NCI-H2227 (cell line): ENCODE results near the gene MIR17HG.
"Not testable (repeated sequence)": the region's sequence is repeated elsewhere in the genome, so short reads cannot be mapped to it uniquely, and the experiment has no call there.

ENCODE experiments used
- DNase-seq: peaks from one replicate; lab custom pipeline; 2025; ENCODE audit not compliant: unreplicated experiment; lab: John Stamatoyannopoulos, UW

MIR17HG gene

DNA sequence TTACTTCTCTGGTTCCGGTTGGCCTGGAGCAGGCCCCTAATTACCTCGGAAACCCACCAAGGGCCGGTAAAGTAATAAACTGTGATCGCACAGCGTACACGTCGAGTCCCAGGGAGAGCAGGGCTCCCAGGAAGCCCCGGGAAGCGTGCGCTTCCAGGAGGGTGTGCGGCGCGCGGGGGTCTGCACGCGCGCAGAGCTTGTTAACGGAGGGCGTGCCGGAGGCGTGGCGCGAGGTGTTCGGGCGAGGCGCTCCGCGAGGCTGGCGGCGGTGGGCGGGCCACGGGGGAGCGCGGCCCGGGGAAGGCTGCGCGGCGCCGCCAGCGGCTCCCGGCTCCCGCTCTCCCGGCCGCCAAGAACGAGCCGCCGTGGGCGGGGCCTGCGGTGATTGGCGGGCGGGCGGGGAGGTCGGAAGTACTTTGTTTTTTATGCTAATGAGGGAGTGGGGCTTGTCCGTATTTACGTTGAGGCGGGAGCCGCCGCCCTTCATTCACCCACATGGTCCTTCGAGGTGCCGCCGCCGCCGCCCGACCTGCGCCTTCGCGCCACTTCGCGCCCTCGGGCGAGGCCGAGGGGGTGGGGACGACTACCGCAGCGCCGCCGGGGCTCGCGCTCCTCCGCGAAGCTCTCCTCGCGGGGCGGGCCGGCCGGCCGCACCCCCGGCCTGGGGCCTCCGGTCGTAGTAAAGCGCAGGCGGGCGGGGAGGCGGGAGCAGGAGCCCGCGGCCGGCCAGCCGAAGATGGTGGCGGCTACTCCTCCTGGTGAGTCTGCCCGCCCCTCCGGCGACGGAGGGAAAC, at the start of gene MIR17HG:
MIR17HG (plus strand) TSS at position 486 of the 794 bp plus-strand sequence.
- DNase-seq, result peak; percentile 93

- DNase-seq, result no peak
These were observed 49.4 kb upstream of the MIR17HG start for GRCh38 chr13:91298060-91298459.

- DNase-seq, result no peak
These were observed 45.4 kb upstream of the MIR17HG start for GRCh38 chr13:91302111-91302510.

DNA sequence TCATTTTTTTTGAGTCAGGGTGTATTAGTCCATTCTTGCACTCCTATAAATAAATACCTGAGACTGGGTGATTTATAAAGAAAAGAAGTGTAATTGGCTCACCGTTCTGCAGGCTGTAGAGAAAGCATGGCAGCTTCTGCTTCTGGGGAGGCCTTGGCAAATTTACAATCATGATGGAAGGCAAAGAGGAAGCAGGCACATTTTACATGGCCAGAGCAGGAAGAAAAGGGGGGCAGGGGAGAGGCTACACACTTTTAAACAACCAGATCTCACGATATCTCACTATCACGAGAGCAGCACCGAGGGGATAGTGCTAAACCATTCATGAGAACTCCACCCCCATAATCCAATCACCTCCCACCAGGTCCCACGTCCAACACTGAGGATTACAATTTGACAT, 44.5 kb upstream of the MIR17HG start:
- DNase-seq, result no peak

DNA sequence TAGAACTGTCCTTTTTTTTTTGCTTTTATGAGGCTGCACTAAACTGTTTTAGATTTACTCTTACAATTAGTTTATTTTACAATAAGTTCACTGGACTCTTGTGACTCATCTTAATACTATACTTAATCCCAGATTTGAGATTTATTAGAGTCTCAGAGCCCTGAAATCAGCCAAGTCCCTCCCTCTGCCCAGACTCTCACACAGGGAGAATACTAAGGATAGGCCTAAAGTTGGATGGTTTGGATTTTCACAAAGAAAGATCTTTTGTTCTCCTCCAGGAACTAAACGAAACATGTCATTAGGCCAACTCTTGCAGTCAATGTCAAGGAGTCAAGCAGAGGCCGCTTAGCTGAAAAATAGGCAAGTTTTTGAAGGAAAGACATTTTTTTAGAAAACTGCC, 42.7 kb upstream of the MIR17HG start:
- peak; percentile 0 for DNase-seq

DNA sequence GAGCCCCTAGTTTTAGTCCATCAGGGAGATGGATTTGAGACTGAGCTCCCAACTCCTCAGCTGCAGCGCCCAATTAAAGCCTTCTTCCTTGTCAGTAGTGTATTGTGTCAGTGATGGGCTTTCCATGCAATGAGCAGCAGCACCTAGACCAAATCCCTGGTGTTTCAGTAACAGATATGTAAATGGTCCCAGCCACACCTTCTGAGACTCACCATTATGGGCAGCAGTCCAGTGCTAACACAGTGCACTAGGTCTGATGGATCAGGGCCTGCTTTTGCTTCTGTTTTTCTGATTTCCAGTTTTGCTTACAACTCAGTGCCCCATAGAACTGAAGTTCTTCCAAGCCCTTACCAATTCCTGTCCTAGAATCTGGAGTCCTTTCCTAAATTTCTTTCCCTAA, 41.8 kb upstream of the MIR17HG start:
- DNase-seq, result no peak

GRCh38 chr13:91307887-91308286, 39.6 kb upstream of the MIR17HG start:
- DNase-seq, result no peak

GRCh38 chr13:91308299-91308698, 39.2 kb upstream of the MIR17HG start:
- no peak for DNase-seq

- no peak for DNase-seq
These were observed 36.0 kb upstream of the MIR17HG start for GRCh38 chr13:91311491-91311890.

DNA sequence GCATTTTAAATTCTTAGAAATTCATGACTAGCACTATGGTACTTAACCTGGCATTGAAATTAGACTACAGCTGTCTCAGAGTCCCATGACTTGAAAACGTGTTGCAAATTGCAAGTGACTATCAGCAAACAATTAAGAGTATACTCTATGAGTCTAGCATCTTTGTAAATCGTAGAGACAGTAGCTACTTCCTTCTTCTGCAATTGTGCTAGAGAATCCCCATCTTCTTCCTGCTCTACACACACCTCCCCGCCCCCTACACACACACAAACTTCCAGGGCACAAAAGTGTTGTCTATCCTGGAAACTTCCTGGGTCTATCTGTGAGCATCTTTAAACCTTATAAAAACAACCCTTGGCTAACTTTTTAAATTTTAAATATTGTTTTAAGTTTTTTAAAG, 35.2 kb upstream of the MIR17HG start:
- DNase-seq, result no peak

DNA sequence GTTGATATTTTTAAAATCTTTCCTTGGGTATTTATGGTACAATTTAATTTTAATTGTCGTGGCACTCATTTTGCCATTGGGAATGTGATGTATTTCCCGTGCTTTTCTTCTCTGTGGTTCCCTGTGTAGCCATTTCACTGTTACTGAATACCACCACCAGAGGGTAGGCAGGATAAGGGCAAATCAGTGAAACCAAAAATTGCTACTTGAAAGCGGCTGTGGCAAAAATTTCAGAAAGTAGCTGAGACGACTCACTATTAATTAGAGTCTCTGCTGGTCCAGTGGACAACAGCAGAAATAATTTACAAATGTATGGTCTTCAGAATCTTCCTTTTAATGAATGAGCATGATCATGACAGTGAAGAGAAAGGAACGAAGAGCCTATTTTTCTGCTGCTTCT, 34.4 kb upstream of the MIR17HG start:
- DNase-seq, result peak; percentile 30

DNA sequence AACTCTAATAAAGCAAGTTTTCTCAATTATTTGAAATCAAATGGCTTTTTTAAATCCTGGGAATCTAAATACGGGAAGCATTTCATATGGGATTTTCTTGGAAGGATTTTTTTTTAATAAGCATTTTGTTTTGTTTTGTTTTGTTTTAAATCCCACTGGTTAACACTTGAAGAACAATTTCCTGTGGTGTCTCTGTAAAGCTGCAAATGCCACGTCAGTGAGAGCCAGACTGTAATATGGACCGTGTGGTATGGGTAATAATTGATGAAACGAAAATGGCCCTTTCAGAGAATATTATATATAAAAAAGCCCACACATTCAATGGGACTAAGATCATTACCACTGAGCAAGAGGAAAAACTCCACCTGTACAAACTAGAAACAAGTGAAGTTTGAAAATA, 33.9 kb upstream of the MIR17HG start:
- DNase-seq, result no peak

DNA sequence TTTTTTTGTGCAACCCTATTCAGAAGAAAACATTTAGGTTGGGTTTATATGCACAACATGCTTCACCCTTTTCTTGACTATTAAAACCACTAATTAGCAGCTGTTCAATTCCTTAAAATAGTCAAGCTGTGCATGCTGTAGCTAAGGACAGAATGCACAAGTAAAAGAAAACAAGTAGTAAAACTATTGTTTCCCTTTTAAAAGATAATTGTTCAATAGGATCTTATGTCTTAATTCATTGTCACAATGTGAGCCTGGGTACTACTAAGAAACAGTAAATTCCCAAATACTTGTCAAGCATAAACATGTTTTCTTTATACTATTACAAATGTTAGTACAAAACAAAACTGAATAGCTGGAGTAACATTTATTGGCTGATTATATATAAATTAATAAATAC, 32.6 kb upstream of the MIR17HG start:
- DNase-seq, result no peak

DNA sequence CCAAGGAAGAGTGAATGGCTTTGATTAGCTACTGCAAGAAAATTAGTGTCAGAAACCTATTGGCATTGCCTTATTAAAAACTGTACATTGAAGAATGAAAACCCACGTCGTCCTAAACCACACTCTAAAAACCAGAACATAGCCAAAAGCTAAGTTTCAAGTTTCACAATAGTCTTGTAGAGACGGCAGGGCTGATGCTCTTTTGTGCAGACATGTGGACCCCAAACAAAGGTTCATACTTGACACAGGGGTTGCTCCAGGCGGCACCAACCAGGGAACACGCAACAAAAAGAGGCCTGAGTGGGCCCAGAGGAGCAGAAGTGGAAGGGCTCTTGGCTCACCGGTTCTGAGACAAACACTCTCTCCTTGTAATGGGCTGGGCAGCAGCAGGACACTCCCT, 28.6 kb upstream of the MIR17HG start:
- DNase-seq, result no peak

DNA sequence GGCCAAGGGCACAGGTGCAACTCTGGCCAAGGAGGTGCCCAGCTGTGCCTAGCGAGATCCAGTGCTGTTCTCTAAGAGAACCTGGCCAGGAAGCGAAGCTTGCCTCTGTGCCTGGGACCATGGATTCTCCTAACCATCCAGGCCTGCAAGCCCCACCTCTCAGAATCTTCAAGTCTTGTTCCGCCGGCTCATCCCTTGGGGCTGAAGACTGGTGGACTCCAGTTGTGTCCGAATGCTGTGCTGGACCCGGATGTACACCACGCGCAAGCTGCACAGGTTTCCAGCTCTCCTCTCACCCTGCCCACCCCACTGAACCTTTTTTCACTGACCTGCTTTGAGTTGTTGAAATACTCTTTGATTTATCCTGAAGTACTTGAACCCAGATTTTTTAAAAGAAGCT, 27.5 kb upstream of the MIR17HG start:
- DNase-seq, result no peak

- not testable (repeated sequence) for DNase-seq
These were observed 26.5 kb upstream of the MIR17HG start for GRCh38 chr13:91320990-91321389.

- DNase-seq, result no peak
These were observed 24.1 kb upstream of the MIR17HG start for GRCh38 chr13:91323349-91323748.

DNA sequence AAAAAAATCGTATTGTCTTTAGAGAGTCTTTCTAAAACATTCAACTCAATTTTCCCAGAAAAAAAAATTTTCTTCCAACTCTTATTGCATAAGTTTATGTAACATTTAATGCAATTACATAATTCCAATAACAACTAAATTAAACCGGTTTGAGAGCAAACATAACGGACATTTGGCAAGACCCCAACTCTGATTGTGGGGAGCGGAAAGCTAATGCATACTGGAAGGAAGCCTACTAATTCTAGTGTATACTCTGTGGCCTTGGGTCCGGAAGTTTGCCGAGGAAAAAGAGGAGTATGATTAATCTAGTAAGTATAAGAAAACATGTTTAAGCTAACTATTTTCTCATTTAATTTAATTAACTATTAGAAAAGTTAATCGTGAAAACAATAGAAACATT, 21.3 kb upstream of the MIR17HG start:
- no peak for DNase-seq

GRCh38 chr13:91328726-91329125, 18.8 kb upstream of the MIR17HG start:
- no peak for DNase-seq

GRCh38 chr13:91329733-91330132, 17.8 kb upstream of the MIR17HG start:
- no peak for DNase-seq

DNA sequence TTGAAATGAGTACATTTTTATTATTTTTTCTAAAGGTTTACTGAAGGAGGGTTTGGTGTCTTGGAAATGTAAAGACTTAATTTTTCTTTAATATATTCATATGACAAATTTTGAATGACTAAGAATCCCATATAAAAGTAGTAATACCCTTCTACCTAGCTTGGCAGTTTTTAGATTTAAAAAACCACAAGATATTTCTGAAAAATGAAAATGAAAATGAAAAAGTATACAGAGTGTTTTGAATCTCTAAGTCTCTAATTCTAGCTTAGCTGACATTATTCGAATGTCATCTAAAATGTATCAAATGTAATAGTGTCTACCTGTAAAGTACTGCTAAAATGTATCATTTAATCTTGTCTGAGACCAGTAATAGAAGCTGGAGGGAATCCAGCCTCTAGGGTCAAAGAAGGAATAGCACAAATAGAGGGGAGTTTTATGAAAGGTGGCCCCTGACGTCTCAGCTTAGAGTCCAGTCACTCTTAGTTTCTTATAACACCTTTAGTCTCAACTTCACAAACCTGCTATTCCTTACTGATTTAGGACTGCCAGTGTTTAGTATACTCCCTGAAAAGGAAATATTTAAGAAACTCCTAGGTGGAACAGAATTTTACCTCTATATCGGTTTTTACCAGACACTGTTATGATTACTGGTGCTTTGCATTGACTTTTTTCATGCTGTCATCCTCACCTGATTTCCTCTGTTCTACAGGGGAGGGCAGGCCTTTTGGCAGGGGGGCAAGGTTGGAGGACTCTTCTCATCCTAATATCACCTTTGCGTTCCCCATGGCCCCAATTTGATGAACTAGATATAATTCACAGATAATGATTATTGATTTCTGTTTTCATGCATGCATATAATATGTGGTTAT, 16.2 kb upstream of the MIR17HG start:
- no peak for DNase-seq

- no peak for DNase-seq
These were observed 1.4 kb upstream of the MIR17HG start for GRCh38 chr13:91346062-91346461.
